HG02588 (cell line): ENCODE data around the gene EME2.

Source experiments
- ATAC-seq: cut with Tn5 transposase; IDR thresholded peaks from one replicate; pipeline ENCODE4 v1.9.1; 2021; ENCODE audit warnings: mild to moderate bottlenecking, moderate library complexity; ENCODE audit not compliant: unreplicated experiment

EME2 gene

GRCh38 chr16:1745181-1745899, 27.3 kb upstream of the EME2 start:
- ATAC-seq: no peak

GRCh38 chr16:1745900-1746692, 26.5 kb upstream of the EME2 start:
- no peak for ATAC-seq

GRCh38 chr16:1746693-1747195, 25.9 kb upstream of the EME2 start:
- no peak for ATAC-seq

- no peak for ATAC-seq
Measured at GRCh38 chr16:1747934-1748333, 24.7 kb upstream of the EME2 start.

- no peak for ATAC-seq
Measured at GRCh38 chr16:1749152-1750117, 23.2 kb upstream of the EME2 start.

GRCh38 chr16:1751946-1752345, 20.7 kb upstream of the EME2 start:
- no peak for ATAC-seq

- no peak for ATAC-seq
Measured at GRCh38 chr16:1752853-1753252, 19.8 kb upstream of the EME2 start.

GRCh38 chr16:1754204-1754603, 18.4 kb upstream of the EME2 start:
- ATAC-seq: no peak

- ATAC-seq: no peak
Measured at GRCh38 chr16:1757714-1758461, 14.7 kb upstream of the EME2 start.

GRCh38 chr16:1758923-1759322, 13.7 kb upstream of the EME2 start:
- no peak for ATAC-seq

- no peak for ATAC-seq
Measured at GRCh38 chr16:1759511-1759910, 13.1 kb upstream of the EME2 start.

- no peak for ATAC-seq
Measured at GRCh38 chr16:1760911-1761310, 11.7 kb upstream of the EME2 start.

GRCh38 chr16:1761751-1762150, 10.9 kb upstream of the EME2 start:
- ATAC-seq: no peak

GRCh38 chr16:1762196-1762878, 10.3 kb upstream of the EME2 start:
- ATAC-seq: no peak

GRCh38 chr16:1762879-1763520, 9.6 kb upstream of the EME2 start:
- ATAC-seq: no peak

GRCh38 chr16:1763521-1764511, 8.8 kb upstream of the EME2 start:
- no peak for ATAC-seq

GRCh38 chr16:1764971-1765370, 7.6 kb upstream of the EME2 start:
- no peak for ATAC-seq

- no peak for ATAC-seq
Measured at GRCh38 chr16:1765826-1766225, 6.8 kb upstream of the EME2 start.
